Naive B cell (primary cell): ENCODE results near the gene ADGRA1. TPM values are rescaled to one million over a fixed set of nuclear protein-coding genes. Genes with fewer than 3 reads are reported as not detected.

ENCODE experiments used
- ATAC-seq, 2 donors: fragments of 150-1000 bp; cut with Tn5 transposase; 2 replicates each; pipeline ENCODE4 v1.10.0; 2021; ENCODE audit warnings: low read depth in 2 of 2, mild to moderate bottlenecking in 2 of 2, moderate library complexity in 2 of 2
- DNase-seq: peaks from one replicate; pipeline ENCODE4 v3.0.0; 2022
- H3K27ac Mint-ChIP-seq, 6 donors: one replicate each; pipeline ENCODE4 v1.8.0; 2020 to 2022; ENCODE audit warnings: mild to moderate bottlenecking in 6 of 6, mixed read lengths in 6 of 6, moderate library complexity in 5 of 6, inconsistent platforms in 2 of 6
- H3K27me3 Mint-ChIP-seq, 3 donors: one replicate each; pipeline ENCODE4 v1.8.0; 2021 to 2022; ENCODE audit warnings: mixed read lengths in 3 of 3, mild to moderate bottlenecking in 1 of 3
- H3K36me3 Mint-ChIP-seq, 2 donors: one replicate each; pipeline ENCODE4 v1.8.0; 2020 to 2022; ENCODE audit warnings: mixed read lengths in 2 of 2, inconsistent platforms in 1 of 2, mild to moderate bottlenecking in 1 of 2
- H3K4me1 Mint-ChIP-seq, 3 donors: one replicate each; pipeline ENCODE4 v1.8.0; 2020 to 2022; ENCODE audit warnings: mixed read lengths in 3 of 3, inconsistent platforms in 1 of 3, mild to moderate bottlenecking in 1 of 3, moderate library complexity in 1 of 3
- H3K4me3 Mint-ChIP-seq, 8 donors: one replicate each; pipeline ENCODE4 v1.8.0; 2020 to 2022; ENCODE audit warnings: mild to moderate bottlenecking in 8 of 8, mixed read lengths in 8 of 8, moderate library complexity in 8 of 8, inconsistent platforms in 2 of 8
- H3K9me3 Mint-ChIP-seq, 7 donors: one replicate each; pipeline ENCODE4 v1.8.0; 2020 to 2022; ENCODE audit warnings: mixed read lengths in 7 of 7, mild to moderate bottlenecking in 5 of 7, inconsistent platforms in 2 of 7, moderate library complexity in 1 of 7
- polyA plus RNA-seq, 6 donors: library from polyadenylated mRNA; unstranded; fragments of 300-500 nt; fragmentation: Illumina TruSeq; gene quantifications; one replicate each; pipeline ENCODE4 v1.2.3, GENCODE V29; 2021; ENCODE audit warnings: low read depth in 6 of 6

ADGRA1 gene
- polyA plus RNA-seq, 6 donors from 2014 or later: not detected

DNA sequence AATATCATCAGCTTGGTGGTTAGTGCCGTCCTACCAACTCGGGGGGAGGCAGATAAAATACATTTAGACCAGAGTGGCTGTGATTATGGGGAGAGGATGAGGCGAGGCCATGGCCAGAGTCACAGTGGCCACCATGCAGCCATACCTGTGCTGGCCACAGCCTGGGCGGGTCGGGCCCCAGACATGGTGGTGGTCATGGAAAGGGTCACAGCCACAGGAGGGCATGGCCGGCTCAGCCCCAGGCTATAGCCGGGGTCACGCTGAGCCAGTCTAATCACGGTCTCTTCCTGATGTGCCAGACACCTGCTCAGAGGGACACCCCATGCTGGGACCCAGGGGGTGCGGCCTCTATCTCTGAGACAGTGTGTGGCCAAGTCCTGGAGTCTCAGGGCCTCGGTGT is 10.2 kb downstream of the ADGRA1 start:
- Mint-ChIP-seq H3K27ac (no peak overlapping the region), H3K27me3 (peaks cover 8 to 21% (median 12%) of the 10 kb centered on the region in 3 donors), H3K9me3 (no peaks in the 10 kb centered on the region), H3K36me3 (no peaks in the 10 kb centered on the region), H3K4me3 (no peak overlapping the region), H3K4me1 (peaks cover 4 to 11% (median 6%) of the 10 kb centered on the region in 3 donors)
- no peak for ATAC-seq
- DNase-seq: no peak

DNA sequence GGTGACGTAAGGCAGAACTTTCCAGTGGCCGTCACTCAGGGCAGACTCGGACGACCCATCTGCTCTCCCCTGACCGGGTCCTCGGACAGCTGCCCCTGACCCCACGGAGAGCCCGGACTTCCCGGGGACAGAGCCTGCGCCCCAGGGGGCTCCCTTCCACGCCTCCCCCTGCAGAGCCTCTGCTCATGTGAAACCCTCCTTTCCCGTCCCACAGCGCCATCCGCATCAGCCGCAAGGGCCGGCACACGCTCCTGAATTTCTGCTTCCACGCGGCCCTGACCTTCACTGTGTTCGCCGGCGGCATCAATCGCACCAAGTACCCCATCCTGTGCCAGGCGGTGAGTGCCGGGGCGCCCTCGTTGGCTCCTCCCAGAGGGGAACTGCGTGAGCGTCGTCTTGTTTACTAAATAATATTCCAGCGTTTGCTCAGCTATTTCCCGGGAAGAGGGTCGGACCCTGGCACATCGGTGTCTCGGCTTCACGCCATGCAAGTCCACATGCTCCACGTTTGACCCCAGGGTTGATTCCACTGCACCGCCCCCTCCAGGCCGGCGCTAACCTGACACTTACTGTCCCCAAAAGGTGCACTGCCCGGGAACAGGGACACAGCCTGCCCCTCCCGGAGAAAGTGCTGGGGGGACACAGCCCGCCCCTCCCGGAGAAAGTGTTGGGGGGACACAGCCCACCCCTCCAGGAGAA is 10.9 kb downstream of the ADGRA1 start:
- Mint-ChIP-seq H3K27me3 (peaks cover 8 to 21% (median 12%) of the 10 kb centered on the region in 3 donors), H3K4me1 (peaks cover 4 to 11% (median 6%) of the 10 kb centered on the region in 3 donors)

DNA sequence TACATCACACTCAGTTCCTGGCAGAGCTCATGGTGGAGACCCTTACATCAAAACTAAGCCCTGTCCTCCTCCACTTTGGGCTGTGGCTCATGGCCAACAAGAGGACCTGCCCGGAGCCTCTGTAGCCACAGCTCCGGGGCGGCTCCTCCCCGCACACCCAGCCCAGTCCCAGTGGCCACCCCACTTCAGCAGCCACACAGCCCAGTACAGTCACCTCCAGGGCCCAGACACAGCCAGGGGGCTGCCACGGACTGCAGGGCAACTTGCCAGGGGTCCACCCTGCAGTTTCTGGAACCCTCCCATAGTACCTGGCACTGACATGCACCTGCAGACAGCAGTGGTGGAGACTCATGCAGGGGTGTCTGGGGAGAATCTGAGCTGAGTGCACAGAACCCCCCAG is 11.8 kb downstream of the ADGRA1 start:
- Mint-ChIP-seq H3K27me3 (peaks cover 8 to 21% (median 12%) of the 10 kb centered on the region in 3 donors), H3K9me3 (no peaks in the 10 kb centered on the region), H3K4me3 (no peak overlapping the region), H3K4me1 (peaks cover 4 to 11% (median 6%) of the 10 kb centered on the region in 3 donors), H3K36me3 (no peaks in the 10 kb centered on the region), H3K27ac (no peak overlapping the region)
- ATAC-seq (no peak), DNase-seq (no peak)

More for the DNA sequence above, 10.9 kb downstream of the ADGRA1 start:
- Mint-ChIP-seq H3K4me3 (no peak overlapping the region), H3K27ac (no peak overlapping the region), H3K9me3 (no peaks in the 10 kb centered on the region), H3K36me3 (no peaks in the 10 kb centered on the region)
- ATAC-seq: no peak
- no peak for DNase-seq

DNA sequence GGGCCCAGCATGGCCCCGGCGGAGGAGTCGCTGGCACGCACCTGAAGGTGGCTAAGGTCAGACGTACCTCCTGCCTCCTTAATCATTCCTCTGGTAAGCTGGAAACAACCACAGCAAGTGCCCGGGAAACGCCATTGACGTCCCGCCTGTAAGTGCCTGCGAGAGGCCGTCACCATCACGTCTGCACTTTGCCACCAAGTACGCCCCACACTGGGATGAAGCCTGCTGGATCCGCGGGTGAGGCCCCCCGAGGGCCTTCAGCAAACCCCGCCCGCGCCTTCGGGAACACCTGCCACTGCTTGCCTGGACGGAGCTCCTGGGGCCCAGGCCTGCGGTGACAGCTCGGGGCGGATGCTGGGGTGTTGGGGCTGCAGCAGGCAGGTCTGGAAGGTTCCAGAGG is 12.5 kb downstream of the ADGRA1 start:
- Mint-ChIP-seq H3K9me3 (no peaks in the 10 kb centered on the region), H3K4me3 (no peak overlapping the region), H3K4me1 (peaks cover 4 to 15% (median 6%) of the 10 kb centered on the region in 3 donors), H3K36me3 (no peaks in the 10 kb centered on the region), H3K27me3 (peaks cover 8 to 27% (median 12%) of the 10 kb centered on the region in 3 donors), H3K27ac (no peak overlapping the region)
- no peak for ATAC-seq
- no peak for DNase-seq

DNA sequence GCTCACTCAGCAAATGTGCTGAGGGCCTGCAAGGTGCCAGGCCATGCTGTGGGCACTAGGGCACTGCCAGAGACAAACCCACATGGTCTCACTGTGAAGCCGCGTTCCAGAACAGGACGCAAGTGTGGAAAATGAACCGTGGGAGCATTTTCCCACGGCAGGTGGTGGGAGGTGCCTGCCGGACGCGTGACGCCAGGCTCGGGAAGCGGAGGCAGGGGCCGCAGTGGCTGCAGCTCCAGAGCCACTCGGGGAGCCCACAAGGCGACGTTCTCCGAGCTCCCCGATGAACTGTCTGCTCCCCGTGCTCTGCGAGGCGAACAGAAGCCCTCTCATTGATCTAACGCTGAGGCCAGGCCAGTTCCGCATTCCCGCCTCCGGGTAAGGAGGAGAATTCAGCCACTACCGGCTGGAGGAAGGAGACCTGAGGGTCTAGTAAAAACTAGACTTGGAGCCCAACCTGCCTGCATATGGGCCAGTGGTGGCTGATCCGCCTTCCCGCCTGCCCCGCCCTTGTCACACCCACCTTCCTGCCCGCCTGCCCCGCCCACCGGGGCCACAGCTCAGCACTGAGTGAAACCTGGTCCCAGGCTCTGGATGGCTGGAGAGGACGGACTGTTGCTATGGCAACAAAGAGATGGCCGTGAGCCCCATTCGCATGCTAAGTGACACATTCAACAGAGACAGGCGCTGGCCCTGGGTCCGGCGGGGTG is 13.1 kb downstream of the ADGRA1 start:
- DNase-seq: no peak
- Mint-ChIP-seq H3K9me3 (no peaks in the 10 kb centered on the region), H3K27ac (no peak overlapping the region), H3K27me3 (peaks cover 8 to 29% (median 12%) of the 10 kb centered on the region in 3 donors), H3K4me1 (peaks cover 4 to 15% (median 6%) of the 10 kb centered on the region in 3 donors), H3K4me3 (peak overlapping the region in 2 of 8 donors; percentile 10 to 15), H3K36me3 (no peaks in the 10 kb centered on the region)
- peak in 1 of 2 donors; percentile 35 for ATAC-seq

DNA sequence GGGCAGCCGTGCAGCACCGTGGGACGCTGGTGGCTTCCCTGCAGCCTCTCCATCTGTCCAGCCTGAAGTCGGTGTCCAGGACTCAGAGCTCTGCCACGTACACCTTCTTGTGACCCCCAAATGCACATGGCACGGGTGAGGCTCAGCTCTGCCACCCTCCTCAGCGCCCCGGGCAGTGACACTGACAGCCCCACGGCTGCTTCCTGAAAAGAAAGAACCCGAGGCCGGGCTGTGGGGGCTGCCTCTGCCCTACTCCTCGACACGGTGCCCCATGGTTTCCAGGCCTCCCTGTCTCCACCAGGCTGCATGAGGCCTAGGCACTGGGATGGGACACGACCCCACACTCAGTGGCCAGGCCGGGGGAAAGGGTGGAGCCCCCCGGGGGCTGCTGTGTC is 13.7 kb downstream of the ADGRA1 start:
- no peaks in the 10 kb centered on the region for H3K9me3 Mint-ChIP-seq
- H3K4me1 Mint-ChIP-seq: peaks cover 4 to 15% (median 6%) of the 10 kb centered on the region in 3 donors
- no peak for DNase-seq
- no peak overlapping the region for H3K27ac Mint-ChIP-seq
- no peak for ATAC-seq
- peaks cover 8 to 29% (median 12%) of the 10 kb centered on the region in 3 donors for H3K27me3 Mint-ChIP-seq
- H3K4me3 Mint-ChIP-seq: peak overlapping the region in 2 of 8 donors; percentile 10 to 15
- no peaks in the 10 kb centered on the region for H3K36me3 Mint-ChIP-seq

DNA sequence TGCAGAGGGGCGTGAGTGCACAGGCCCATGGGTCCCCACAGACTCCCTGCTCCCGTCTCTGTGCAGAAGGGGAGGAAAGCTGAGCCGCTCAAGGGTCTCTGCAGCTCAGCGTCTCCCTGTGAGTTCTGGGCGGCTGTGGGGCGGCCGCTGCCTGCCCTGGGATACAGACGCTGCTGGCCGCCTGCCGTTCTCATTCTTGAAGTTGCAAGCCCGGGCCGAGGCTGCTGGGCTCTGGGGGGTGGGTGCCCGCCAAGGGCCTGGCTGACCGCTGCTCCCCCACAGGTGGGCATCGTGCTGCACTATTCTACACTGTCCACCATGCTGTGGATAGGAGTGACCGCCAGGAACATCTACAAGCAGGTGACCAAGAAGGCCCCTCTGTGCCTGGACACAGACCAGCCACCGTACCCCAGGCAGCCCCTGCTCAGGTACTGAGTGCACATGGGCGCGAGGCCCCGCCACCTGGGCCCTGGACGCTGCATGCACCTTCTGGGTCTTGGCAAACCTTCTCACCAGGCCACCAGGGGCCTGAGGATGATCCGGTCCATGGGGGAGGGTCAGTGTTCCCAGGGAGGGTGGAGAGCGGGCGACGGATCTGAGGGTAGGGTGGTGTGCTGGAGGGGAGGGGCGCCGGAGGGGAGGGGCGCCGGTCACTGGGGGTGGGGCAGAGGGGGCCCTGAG is 14.8 kb downstream of the ADGRA1 start:
- Mint-ChIP-seq H3K4me1 (peaks cover 4 to 15% (median 4%) of the 10 kb centered on the region in 3 donors), H3K36me3 (peaks cover 0 to 9% of the 10 kb centered on the region in 2 donors), H3K27me3 (peaks cover 11 to 24% (median 12%) of the 10 kb centered on the region in 3 donors), H3K9me3 (peaks cover 7 to 10% (median 8%) of the 10 kb centered on the region in 7 donors), H3K27ac (no peak overlapping the region), H3K4me3 (no peak overlapping the region)
- DNase-seq (no peak), ATAC-seq (no peak)

DNA sequence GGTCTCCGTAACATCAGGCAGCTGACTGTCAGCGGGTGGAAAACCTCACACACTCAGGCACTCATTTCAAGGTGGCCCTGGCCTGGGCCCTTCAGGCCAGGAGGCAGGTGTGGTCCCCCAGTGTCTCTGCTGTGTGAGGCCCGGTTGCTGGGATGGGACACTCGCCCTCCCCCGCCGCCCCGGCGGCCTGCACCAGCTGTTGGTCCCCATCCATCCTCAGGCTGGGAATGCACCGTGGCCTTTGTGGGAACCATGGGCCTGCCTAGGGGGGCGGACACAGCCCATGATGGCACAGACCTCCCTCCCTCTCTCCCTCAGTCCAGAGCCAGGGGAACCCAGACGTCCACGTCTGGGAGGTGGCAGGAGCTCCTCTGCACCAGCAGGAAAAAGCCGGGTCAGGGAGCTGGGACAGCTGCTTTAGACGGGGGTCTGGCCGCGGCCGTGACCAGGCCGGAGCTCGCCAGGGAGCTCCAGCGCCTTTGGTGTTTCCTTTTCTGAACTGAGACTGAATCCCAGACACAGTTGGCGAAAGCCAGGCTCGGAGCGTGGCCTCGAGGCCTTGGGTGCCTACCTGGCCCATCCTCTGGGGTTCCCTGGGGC is 15.7 kb downstream of the ADGRA1 start:
- Mint-ChIP-seq H3K27me3 (peaks cover 12 to 24% (median 13%) of the 10 kb centered on the region in 3 donors), H3K9me3 (peaks cover 10 to 18% (median 11%) of the 10 kb centered on the region in 7 donors), H3K27ac (no peak overlapping the region), H3K36me3 (peaks cover 0 to 16% of the 10 kb centered on the region in 2 donors), H3K4me3 (no peak overlapping the region), H3K4me1 (peaks cover 4 to 15% (median 4%) of the 10 kb centered on the region in 3 donors)
- ATAC-seq (no peak), DNase-seq (no peak)

DNA sequence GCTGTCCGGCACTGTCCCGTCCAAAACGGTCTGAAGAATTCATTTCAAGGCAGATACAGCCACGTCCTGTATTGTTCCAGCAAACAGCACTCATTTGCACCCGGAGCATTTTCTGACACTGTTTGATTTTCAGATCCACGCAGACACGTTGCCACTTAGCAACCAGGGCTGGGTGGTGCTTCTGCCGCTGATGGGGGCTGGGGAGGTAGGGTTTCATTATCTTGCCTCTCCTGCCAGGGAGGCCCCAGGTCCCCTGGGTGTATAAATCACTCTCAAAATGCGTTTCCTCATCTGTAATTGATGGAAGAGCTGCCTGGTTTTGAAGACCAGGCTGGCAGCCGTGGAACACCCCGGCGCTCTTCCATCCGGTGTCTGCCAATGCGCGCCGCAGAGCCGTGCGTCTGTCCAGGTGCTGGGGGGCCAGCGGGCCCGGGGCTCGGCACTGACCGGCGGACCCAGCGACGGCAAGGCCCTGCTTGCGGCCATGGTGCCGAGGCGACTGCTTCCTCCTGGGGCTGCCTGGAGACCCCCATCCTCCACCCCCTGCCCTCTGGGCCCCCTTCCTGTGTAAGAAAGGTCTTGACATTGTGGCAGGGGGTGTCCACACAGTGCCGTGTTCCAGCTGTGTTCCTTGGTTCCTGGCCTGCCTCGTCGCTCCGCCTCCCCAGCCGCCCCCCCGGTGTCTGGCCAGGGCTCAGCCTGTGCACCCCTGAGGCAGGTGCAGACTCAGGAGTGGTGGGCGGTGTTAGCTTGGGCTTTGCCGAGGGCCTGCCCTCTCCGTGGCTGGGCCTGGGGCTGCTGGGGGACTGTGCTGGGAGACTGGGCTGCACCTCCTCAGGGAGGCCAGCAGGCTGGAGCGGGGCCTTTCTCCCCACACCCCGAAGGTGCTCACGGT is 16.6 kb downstream of the ADGRA1 start:
- peaks cover 0 to 26% of the 10 kb centered on the region in 2 donors for H3K36me3 Mint-ChIP-seq
- H3K4me3 Mint-ChIP-seq: no peak overlapping the region
- H3K4me1 Mint-ChIP-seq: peaks cover 4 to 15% (median 4%) of the 10 kb centered on the region in 3 donors
- peaks cover 12 to 26% (median 13%) of the 10 kb centered on the region in 3 donors for H3K27me3 Mint-ChIP-seq
- H3K9me3 Mint-ChIP-seq: peaks cover 13 to 21% (median 16%) of the 10 kb centered on the region in 7 donors
- H3K27ac Mint-ChIP-seq: no peak overlapping the region
- DNase-seq: no peak
- no peak for ATAC-seq

DNA sequence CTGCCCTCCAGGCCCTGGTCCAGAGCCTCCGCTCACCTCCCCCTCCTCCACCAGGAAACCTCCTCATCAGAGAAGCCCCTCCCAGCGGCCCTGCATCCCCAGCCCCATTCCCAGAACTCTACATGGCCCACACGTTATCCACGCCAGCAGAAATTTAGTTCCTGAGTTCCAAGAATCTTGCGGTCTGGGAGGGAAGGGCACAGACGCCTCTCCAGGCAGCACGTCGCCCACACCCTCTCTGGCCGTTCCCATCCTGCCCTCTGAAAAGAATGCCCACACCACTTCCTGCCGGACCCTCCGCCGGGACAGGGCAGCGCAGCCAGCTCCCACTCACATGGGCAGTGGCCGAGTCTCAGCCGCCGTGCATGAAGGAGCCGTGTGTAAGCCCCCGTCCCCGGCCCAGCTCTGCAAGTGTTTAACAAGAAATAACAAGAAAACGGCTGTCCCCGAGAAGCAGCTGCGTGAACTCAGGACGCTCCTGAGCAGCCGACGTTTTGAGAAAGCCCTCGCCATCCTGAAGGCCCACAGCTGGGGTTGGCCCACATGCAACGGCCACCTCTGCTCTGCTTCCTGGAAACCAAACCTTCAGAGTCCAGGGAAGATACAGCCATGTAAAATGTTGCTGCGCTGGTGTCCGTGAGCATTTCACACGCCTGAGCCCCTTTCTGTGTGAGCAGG is 17.4 kb downstream of the ADGRA1 start:
- DNase-seq (no peak), ATAC-seq (no peak)
- no peak overlapping the region for H3K4me3 Mint-ChIP-seq
- H3K4me1 Mint-ChIP-seq: peaks cover 4 to 15% (median 4%) of the 10 kb centered on the region in 3 donors
- no peak overlapping the region for H3K27ac Mint-ChIP-seq
- H3K36me3 Mint-ChIP-seq: peaks cover 0 to 30% of the 10 kb centered on the region in 2 donors
- peaks cover 15 to 23% (median 19%) of the 10 kb centered on the region in 7 donors for H3K9me3 Mint-ChIP-seq
- H3K27me3 Mint-ChIP-seq: peaks cover 12 to 29% (median 13%) of the 10 kb centered on the region in 3 donors

DNA sequence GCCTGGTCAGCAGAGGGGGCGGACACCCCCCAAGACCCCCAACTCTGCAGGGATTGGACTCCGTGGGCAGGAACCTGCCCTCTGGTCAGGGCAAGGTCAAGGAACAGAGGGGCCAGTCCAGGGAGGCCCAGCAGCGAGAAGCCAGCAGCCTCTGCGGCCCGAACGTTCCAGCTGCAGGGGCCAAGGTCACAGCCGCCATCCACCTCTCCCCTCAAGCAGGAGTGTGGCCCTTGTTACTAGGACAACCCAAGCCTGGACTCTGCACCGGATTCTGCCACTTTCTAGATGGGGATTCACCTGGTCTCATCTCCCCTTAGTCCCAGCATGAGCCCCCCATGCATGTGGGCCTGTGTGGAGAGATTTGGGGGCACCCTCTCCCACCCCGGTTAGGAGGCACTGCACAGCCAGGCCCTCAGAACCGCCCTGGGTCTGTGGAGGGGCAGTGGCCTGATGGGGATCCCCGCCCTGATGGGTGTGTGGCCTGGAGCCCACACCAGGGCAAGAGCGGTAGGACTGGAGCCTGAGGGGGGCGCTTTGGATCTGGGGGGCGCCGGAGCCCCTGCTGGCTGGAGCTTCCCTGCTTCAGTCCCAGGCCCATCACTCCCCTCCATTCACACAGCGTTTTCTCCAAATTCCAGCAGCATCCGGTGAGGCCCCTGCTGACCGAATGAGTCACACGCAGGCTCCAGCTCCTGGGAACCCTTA is 18.1 kb downstream of the ADGRA1 start:
- Mint-ChIP-seq H3K4me3 (no peak overlapping the region), H3K27ac (no peak overlapping the region), H3K4me1 (peaks cover 3 to 15% (median 4%) of the 10 kb centered on the region in 3 donors), H3K36me3 (peaks cover 0 to 30% of the 10 kb centered on the region in 2 donors), H3K9me3 (peaks cover 15 to 27% (median 19%) of the 10 kb centered on the region in 7 donors), H3K27me3 (peaks cover 12 to 33% (median 18%) of the 10 kb centered on the region in 3 donors)
- ATAC-seq (no peak), DNase-seq (no peak)
